ENCODE results near the gene NAT8.
"Not testable (repeated sequence)": the region's sequence is repeated elsewhere in the genome, so short reads cannot be mapped to it uniquely, and the experiment has no call there.

The NAT8 gene

DNA sequence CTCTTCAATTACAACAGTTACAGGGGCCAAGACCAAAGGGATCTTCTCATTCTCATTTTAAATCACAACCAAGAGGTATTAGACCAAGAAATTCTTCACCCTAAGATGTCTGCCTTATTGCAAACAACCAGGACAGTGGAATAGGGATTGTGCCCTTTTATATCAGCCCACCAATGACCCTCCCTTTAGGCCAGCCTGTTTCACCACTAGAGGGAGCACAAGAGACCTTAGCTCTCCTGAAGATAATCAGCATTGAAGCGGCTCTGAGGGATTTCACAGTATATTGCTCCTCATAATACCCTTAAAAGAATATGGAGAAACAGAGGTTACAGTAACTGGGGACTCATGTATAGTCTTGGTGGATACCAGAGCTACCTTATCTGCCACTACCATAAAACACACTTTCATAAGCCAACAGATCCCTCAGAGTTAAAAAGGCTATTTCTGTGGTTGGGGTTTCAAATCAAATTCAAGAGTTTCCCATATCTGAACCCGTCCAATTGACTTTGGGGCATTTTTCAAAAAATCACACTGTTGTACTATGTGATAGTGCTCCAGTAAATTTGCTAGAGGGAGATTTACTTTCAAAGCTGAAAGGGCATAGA, 11.5 kb downstream of the NAT8 start:
- peak; percentile 61 for DNase-seq

DNA sequence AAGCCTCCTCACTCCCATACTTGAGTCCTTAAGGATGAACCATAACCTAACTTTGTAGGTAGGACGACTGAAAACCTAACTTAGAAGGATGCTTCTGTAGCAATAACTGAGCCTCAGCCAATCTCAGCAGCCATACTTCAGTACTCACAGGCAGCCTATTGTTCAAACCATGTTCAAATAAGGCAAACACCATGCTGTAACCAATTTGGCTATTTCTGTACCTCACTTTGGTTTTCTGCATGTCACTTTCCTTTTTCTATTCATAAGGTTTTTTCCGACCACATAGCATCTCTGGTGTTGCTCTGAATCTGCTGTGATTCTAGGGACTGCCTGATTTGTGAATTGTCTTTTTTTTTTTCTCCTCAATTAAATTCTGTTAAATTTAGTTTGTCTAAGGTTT, 13.7 kb downstream of the NAT8 start:
- DNase-seq, result not testable (repeated sequence)

DNA sequence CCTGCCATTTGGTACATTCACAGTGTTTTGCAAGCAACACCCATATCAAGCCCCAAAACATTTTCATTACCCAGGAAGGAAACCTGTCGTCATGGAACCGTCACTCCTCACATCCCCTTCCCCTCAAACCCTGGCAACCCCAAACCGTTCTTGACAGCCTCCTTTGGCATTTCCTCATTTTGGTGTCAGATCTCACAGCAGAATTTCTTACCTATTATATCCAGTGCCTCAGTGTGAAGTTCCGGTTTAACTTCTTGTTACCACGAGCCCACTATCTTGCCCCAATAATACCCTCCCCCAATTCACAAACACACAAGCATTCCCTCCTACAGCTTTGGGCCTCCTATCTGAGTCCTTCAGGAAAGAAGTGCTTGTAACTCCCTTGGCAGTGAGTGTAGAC, 16.0 kb downstream of the NAT8 start:
- not testable (repeated sequence) for DNase-seq

DNA sequence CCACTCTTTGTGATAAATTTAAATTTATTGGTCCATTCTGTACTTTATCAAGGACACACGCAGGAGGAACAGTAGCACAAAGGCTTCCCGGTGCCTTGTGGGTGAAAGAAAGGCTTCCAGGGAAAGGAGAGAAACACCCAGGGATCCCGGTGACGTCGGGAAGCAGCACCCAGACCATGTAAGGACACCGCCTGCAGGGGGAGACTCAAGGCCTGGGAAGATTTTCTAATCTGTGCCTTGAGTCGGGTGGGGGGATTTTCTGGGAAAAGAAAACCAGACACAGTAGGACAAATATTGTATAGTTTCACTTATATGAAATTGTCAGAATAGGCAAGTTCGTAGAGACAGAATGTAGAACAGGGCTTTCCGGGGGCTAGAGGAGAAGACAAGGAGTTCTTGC, 17.6 kb downstream of the NAT8 start:
- DNase-seq, result peak; percentile 57

DNA sequence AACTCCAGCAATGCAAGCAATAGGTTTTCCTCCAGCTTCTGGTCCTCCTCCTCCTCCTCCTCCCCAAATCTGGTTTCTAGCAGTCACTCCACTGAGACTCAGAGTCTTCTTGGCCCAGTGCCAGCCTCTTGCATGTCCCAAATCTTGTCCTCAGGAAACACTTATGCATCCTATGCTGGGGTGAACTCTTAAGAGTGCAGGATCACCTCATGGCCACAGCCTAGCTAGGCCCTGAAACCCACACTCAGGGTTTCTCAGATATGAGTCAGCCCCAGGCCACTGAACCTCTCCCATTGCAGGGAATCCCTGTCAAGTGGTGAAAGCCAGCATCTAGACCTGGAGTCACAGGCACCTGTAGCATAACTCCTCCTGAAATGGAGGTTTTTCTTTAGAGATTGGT, 18.2 kb downstream of the NAT8 start:
- not testable (repeated sequence) for DNase-seq

DNA sequence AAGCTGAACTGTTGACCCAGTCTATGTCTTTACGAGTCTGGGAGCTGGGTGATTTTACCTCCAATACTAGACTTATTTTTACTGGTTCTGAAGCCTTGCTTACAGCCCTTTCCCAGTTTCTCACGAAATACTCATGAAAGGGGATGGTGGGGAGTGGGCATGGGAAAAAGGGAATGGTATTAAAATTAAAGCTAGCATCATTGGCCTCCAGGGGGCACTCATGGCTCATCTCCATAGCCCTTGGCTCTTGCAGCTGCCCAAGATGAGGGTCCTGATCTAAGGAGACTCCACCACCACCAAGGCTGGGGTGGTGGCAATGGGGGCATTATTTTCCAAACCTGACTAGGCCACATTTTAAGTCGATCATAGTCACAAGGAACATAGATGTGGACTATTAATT, 22.3 kb downstream of the NAT8 start:
- peak; percentile 31 for DNase-seq

DNA sequence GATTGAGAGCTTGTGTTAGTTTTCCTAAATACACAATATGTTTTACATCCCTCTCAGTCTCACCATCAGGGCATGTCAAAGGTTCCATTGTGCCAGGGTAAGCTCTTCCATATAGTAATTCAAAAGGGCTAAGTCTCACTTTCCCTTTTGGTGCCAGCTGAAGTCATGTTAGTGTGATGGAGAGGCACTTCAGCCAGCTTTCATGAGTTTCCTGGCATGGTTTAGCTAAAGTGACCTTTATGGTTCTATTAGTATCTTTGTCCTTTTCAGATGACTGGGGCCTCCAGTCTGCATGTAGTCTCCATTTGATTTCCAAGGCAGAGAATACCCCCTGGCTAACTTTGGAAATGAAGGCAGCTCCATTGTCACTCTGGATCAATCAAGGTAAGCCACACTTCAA, 27.2 kb downstream of the NAT8 start:
- no peak for DNase-seq

DNA sequence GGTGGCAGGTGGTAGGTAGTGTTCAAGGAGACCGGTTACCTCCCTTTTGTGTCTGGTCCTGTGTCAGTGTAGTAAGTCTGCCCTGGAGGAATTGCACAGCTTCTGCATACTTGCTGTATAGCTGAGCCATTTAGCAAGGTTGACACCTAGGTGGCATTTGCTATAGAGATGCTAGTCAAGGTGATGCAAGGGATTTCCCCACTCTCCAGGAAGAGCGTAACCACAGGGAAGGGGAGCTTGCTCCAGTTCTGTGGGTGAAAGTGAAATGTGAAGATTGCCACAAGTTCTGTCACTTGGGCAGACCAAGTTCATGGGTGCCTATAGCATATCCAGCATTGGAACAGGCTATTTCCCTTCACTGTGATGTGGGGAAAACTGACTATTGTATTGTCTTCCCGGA, 28.1 kb downstream of the NAT8 start:
- DNase-seq, result no peak

DNA sequence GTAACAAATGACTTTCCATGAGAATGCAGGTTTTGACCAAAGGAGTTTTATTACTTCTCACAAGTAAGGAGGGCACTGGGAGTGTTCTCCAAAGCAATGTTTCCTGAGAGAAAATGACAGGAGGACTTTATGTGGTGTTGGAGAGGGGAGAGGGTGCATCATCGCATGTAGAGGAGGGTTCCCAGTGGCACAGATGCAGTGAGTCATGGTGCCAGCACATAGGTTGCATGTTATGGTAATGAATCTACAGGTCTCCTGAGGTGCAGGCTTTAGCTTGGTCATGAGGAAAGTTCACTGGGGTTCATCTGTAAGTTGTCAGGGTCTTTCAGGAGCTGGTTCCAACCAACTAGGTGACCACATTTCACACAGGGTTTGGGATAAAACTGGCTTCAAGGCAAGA, 30.4 kb downstream of the NAT8 start:
- no peak for DNase-seq

DNA sequence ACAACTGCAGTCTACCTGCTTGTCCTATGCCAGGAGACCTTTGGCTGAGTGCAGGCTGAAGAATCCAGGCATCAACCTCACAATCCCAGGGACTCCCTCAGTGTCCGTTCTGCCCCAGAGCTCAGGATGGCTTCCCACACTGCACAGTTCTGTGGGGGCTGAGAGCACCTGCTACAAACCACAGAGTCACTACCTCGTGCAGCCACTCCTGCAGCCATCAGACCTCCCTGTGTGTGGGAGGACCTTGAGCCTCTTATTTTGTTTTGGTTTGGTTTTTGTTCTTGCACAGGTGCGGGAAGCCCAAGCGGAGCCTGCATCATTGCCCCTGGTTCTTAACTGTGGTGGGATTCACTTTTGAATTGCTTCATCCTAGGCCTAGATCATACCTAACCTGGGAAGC, 31.0 kb downstream of the NAT8 start:
- DNase-seq, result no peak

DNA sequence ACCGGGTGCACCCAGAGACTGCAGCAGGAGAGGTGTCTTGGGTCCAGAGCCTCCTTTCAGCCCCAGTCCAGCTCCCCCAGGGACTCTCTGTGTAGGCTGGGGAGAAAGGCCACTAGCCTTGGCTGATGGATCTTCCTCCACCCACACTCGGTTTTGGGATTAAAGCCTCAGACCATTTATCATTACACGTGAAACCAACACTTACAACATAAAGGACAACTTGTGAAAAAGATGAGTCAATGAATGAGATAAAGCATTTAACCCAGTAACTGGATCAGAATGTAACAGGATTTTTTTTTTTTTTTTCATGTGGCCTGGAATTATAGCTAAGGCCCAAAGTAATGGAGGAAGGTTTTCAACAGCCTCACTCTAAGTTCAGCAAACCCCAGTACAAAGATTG, 32.1 kb downstream of the NAT8 start:
- no peak for DNase-seq

DNA sequence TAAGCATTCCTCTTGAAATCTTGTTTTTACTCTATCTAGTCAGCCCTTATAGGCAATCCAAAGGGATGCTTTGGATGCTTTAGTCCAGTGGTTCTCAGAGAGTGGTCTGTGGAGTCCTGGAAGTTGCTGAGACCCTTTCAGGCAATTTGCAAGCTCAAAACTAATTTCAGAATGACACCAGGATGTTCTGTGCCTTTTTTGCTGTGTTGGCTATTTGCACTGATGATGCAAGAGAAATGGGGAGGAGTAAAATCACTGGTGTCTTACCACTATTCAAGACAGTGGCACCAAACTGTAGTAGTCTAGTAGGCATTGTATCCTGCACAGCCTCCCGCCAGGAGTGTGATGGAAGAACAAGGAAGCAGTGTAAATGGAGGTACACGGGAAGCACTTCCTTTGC, 37.6 kb downstream of the NAT8 start:
- not testable (repeated sequence) for DNase-seq

DNA sequence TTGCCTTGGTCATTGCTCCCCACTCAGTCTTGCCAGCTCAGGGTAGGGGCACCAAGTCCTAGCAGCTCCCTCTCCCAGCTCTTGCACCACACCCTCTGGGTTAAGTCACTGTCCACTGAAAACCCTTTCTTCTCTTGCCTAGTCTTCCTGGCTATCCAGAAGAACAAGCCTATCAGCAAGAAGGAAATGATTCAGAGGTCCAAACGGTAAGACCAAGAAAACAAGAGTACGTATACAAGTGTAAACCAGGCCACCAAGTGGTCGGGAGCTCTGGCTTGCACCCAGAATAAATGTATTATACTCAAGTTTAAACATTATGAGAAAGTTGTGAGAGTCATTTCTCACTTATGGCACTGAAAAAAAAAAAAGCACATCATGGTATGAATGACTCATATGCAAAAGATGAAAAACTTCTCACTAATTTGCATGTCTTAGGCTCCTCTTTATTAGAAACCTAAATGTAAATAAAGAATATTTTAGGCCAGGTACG, 39.1 kb downstream of the NAT8 start:
- DNase-seq, result not testable (repeated sequence)

DNA sequence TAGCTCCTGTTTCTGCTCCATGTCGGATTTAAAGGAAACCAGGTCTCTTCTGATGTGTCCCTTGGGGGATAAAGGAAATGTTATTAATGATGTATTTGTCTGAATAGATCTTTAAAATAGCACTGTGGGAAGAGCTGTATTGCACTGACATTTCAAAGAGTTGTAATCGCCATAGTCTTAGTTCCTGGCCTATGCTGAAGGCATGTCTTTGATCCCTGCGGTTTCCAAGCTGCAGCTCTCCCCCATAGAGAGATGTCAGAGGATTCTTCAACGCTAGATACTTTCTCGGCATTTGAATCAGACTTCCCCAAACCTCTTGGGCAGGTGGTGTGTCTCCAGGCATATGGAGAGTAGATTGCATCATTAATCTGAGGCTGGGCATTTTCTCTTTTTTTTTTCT, 40.4 kb downstream of the NAT8 start:
- no peak for DNase-seq

DNA sequence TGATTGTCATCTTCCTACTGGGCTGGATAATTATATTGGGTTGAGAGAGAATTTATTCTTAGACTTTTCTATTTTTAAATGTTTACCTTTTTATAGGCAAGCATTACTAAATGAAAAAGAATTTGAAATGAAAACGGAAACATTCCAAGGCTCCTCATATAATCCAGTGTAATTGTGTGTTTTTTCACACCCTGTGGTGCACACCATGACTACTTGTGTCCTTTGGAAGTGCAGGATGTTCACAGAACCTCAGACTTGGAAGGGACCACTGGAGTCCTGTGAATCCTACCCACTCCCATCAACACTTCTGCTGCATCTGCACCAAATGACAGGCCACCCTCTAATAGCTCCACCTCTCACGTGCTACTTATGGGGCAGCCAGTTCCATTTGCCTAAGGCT, 48.0 kb downstream of the NAT8 start:
- DNase-seq, result no peak

DNA sequence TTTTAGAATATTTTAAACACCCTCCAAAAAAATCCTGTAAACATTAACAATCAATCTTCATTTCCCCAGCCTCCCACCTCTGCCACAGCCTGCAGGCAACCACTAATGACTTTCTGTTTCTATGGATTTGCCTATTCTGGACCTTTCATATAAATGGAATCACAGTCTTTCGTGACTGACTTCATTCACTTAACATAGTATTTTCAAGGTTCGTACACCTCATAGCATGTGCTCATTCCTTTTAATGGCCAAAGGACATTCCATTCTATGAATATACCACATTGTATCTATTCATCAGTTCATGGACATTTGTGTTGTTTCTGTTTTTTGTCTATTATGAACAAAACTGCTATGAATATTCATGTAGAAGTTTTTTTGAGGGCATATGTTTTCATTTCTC, 48.5 kb downstream of the NAT8 start:
- DNase-seq, result no peak
